NB4 (cell line): ENCODE results near the gene TTC31.

Experiments
- POLR2A ChIP-seq: IDR thresholded peaks from 2 replicates; pipeline ENCODE4 v1.6.1; 2011; ENCODE audit warnings: mild to moderate bottlenecking; ENCODE audit not compliant: insufficient read length; ENCODE audit errors: extremely low read depth
- TF ChIP-seq, protein P1 (sequence below): IDR thresholded peaks from one replicate; pipeline ENCODE4 v1.5.1; 2012; ENCODE audit warnings: low read depth, low read length

DNA sequence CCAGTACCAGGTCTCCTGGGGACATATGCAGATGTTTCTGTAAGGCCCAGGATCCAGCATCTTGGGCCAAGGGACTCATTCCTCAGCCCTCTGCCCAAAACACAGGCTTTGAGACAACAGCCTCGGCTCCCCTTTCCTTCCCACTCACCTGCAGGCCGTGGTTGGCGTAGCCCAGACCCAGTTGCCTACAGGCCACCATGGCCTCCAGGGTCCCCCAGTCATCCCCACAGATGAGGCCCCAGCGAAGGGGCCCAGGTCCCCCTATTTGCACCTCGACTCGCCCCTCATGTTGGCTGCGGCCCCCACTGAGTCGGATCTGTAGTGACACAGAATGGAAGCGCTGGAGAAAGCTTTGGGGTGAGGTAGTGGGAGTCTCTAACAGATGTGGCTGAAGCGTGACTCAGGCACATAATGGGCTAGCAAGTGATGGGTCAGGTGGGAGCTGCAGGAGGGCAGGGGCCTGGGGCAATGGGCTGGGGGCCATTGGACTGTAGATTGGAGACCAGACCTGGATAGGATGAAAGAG lies 52.6 kb downstream of the TTC31 start:
- TF ChIP-seq, protein P1, sequence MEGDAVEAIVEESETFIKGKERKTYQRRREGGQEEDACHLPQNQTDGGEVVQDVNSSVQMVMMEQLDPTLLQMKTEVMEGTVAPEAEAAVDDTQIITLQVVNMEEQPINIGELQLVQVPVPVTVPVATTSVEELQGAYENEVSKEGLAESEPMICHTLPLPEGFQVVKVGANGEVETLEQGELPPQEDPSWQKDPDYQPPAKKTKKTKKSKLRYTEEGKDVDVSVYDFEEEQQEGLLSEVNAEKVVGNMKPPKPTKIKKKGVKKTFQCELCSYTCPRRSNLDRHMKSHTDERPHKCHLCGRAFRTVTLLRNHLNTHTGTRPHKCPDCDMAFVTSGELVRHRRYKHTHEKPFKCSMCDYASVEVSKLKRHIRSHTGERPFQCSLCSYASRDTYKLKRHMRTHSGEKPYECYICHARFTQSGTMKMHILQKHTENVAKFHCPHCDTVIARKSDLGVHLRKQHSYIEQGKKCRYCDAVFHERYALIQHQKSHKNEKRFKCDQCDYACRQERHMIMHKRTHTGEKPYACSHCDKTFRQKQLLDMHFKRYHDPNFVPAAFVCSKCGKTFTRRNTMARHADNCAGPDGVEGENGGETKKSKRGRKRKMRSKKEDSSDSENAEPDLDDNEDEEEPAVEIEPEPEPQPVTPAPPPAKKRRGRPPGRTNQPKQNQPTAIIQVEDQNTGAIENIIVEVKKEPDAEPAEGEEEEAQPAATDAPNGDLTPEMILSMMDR, result no peak
- no peak for TF ChIP-seq POLR2A
